GM18517 (cell line): ENCODE results near the gene PNPLA8.
"Not testable (repeated sequence)": the region's sequence is repeated elsewhere in the genome, so short reads cannot be mapped to it uniquely, and the experiment has no call there.

Experiments used
- ATAC-seq: cut with Tn5 transposase; IDR thresholded peaks from one replicate; pipeline ENCODE4 v1.9.1; 2021; ENCODE audit warnings: mild to moderate bottlenecking, moderate library complexity; ENCODE audit not compliant: unreplicated experiment

The PNPLA8 gene

DNA sequence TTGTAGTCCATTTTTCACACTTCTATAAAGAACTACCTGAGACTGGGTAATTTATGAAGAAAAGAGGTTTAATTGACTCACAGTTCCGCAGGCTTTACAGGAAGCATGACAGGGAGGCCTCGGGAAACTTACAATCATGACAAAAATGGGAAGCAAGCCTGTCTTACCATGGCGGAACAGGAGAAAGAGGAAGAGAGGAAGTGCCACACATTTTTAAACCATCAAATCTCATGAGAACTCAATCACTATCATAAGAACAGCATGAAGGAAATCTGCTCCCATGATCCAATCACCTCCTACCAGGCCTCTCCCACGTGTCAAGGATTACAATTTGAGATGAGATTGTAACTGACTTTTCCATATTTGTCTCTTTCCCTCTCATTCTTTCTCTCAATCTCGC, 9.3 kb upstream of the PNPLA8 start:
- ATAC-seq, result no peak

DNA sequence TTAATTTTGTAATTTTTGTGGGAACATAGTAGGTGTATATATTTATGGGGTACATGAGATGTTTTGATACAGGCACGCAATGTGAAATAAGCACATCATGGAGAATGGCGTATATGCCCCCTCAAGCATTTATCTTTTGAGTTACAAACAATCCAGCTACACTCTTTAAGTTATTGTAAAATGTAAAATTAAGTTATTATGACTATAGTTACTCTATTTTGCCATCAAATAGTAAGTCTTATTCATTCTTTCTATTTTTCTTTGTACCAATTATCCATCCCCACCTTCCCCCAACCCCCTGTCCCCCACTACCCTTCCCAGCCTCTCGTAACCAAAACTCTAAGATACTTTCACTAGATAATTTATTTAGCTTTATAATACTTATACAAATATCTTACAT, 7.8 kb upstream of the PNPLA8 start:
- ATAC-seq, result no peak

DNA sequence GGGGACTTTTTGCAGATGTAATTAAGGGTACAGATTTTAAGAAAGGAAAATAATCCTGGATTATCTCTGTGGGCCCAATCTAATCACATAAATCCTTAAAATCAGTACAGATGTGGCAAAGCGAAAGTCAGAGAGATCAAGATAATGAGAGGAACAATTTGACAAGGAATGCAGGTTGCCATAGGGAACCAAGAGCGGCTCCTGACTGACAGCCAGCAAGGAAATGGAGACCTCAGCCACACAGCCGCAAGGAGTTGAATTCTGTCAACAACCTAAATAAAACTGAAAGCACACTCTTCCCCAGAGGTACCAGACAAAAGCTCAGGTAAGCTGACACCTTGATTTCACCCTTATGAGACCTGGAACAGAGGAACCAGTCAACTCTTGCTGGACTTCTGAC, 3.4 kb upstream of the PNPLA8 start:
- ATAC-seq, result no peak

DNA sequence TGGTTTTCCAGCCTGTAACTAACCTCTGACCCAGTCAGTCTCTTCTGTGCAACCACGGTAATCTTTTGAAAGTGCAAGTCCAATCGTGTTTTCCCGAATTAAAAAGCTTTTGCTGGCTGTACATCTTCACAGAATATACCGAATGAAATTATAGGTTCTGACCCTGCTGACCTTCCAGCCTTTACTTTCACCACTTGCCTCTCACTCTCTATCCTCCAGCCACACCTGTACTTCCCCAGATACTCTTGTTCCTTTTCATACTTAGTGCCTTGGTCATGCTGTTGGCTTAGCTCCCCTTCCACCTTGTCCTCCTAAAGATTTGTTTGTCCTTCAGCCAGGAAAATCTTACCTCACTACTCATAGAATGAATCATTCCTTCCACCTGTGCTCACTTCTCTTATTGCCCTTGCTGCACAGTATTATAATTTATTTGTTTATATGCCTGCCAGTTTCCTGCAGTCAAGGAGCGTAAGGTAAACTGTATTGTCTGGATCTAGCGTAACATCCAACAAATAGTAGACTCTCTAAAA, 2.3 kb upstream of the PNPLA8 start:
- ATAC-seq, result no peak

DNA sequence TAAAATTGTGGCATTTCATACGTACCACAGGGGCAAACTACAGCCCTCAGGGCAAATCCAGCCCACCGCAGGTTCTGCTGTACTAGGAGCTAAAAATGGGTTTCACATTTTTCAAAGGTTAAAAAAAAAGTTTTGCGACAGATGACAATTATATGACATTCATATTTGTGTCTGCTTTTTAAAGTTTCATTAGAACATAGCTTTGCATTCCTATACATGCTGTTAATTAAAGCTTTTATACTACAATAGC, 758 bp upstream of the PNPLA8 start:
- ATAC-seq, result no peak

DNA sequence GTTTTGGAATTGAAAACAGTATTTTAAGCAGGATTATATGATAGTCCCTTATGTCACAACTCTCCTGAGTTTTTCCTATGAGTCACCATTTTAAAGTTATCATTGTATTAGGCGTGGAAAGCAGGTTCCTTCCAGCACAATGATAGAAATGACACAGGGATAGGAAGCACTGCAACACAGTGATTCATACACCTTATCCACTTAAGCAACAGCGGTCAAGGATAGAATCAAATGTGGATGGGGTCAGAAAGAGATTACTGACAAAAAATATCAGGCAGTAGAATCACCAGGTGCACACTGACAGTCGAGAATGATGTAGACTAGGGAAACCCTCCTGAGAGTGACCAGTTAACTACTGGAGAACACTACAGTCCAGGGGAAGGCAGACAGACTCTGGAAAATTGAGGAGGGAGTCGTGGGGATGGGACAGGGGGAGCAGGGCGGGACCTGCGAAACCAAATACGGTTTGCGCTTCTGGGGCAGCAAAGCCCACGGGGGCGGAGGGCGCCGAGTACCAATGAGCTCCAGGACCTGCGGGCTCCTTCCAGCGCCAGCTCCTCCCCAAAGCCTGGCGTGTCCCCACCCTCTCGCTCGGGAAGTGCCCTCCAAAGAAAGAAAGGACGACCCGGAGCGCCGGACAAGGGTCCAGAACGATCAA, 479 bp downstream of the PNPLA8 start:
- ATAC-seq, result peak; percentile 41

DNA sequence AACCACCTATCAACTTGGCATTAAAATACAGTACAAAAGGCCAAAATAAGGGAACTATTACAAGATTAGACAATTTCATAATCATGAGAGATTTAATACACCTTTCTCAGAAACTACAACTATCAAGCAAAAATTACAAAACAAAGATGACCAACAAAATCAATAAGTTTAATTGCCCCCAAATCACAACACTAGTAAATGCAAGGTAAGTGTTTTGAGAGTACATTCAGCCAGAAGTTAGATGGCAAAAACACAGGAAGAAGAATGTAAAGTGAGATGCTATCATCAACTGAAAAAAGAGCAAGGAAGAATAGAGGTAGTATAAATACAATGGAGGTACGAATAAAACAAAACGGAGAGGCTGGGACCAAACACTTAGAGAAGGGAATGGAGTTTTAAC, 3.2 kb downstream of the PNPLA8 start:
- no peak for ATAC-seq

DNA sequence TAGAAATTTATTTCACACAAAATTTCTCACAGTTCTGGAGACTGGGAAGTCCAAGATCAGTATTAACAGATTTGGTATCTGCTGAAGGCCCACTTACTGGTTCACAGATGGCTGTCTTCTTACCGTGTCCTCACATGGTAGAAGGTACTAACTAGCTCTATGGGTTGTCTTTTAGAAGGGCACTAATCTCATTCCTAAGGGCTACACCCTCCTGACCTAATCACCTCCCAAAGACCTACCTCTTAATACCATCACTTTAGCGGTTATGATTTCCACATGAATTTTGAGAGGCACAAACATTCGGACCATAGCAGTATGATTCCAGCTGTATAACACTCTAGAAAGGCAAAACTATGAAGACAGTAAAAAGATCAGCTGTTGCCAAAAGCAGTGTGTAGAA, 8.0 kb downstream of the PNPLA8 start:
- no peak for ATAC-seq

DNA sequence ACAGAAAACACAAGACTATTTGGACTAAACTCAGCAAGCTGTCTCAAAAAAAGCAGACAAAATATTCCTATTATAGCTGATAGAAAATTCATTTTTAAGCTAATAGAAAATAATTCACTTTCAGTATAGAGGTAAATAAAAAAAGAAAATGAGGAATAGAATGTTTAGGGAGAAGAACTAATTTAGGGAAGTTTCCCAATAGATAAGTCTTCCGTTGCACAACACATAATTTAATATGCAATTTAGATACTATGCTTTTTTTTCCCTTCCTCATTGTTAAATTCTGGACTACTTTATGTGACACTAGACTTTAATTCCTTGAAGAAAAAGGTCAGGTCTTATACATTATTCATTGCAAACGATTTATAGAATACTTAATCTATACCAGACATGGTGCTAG, 10.3 kb downstream of the PNPLA8 start:
- ATAC-seq, result no peak

DNA sequence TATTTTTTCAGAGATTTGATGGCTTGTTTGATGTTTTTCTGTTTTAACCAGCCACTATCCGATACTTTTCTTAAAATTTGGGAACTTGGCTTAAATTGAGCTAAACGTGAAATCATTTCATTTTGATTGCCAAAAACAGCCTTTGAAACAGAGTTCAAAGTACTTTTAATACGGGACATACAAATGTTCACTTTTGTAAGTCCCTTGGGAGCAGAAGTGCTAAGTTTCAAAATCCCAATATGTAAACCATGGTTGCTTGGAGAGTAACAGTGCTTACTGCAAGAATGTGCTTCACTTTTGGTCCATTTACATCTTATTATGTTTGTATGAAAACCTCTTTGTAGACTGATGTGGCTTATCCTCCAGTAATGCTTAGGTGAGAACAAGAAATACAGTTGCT, 10.9 kb downstream of the PNPLA8 start:
- no peak for ATAC-seq

DNA sequence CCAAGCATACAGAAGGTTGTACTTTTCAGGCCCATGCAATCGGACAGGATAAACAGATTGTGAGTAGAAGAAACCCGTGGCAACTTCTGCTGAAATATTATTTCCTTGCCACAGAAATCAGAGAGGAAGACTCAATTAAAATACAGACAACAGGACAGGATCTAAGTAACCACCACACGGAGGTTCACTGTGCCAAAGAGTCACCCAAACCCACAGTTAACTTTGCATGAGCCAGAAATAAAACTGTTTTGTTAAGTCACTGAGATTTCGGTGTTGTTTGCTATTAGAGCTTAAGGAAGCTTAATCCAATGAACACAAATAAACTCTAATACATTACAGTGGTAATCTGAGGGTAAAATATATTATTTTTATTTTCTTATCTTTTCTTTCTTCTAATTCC, 14.0 kb downstream of the PNPLA8 start:
- ATAC-seq, result no peak

DNA sequence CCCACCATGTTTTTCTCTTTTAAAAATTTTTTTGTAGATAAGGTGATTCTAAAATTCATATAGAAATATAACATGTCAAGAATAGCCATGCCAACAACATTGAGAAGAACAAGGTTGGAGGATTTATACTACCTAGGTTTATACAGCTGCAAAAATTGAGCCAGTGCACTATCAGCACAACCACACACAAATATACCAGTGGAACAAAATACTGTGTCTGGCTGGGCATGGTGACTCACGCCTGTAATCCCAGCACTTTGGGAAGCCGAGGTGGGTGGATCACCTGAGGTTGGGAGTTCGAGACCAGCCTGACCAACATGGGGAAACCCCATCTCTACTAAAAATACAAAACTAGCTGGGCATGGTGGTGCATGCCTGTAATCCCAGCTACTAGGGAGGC, 21.4 kb downstream of the PNPLA8 start:
- not testable (repeated sequence) for ATAC-seq

DNA sequence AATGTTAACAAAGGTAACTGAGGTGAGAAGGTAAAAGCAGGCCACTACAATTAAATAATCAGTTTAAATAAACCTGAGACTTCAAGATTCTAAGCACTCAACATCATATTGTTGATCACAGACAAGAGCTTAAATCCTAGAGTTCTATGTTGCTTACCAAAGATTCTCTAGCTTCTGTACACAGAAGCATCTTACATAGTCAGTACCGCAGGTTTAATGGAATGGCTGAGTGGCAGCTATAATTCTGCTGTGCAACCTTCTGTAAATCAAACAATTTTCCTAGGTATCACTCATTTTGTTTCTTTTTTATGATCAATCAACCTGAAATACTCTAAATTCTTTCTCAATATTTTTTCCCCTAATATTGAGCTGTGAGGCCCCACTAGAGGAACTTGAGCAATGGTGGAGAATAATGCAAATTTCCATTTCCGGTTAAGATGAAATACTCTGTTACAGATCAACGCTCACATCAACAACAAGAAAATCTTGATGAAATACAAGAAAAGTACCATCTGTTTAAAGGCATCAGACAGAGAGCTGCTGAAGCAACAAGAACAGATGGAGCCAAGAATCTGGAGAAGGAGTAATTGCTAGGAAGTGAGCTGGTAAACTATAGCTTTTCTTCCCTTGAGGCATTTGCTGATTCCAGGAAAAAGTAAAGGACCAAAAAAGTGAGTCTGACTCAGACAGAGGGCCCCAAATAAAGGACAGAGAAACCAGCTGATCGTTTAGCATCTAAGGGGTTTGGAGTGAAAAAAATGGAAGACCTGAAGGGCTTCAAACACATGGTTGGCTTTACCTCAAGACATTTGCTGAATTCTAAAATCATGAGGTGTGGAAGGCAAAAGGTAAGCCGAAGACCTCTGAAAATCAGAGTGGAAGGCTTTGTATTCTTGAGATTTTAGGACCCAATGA, 22.6 kb downstream of the PNPLA8 start:
- peak; percentile 99 for ATAC-seq

DNA sequence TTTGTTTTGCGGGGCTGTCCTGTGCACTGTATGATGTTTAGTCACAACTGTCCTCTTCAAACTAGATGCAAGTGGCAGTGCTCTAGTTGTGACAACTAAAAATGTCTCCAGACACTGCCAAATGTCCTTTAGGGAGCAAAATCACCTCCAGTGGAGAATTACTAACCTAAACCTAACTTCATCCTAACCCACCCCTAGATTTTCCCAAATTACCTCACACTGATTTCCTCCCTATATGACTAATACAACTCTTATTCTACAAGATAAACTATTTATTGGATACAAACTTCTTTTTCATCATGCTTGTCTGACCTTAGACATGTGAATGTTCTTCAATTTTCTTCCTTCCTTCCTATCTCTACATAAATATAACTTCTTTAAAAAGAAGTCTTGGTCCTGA, 26.4 kb downstream of the PNPLA8 start:
- no peak for ATAC-seq

DNA sequence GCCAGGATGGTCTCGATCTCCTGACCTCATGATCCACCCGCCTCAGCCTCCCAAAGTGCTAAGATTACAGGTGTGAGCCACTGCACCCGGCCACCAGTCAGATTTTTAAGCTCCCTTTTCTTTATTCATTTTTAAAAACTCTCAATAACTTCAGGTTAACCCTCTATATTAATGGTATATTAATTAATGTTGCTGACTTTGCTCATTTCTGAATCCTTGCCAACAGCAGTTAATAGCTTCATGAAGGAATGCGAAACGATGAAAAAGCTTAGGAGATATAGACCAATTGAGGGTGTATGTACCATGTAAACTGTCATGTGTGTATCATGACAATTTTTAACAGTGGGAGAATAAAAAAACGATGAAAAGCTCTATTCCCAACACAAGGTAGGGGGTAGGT, 27.5 kb downstream of the PNPLA8 start:
- ATAC-seq, result no peak

DNA sequence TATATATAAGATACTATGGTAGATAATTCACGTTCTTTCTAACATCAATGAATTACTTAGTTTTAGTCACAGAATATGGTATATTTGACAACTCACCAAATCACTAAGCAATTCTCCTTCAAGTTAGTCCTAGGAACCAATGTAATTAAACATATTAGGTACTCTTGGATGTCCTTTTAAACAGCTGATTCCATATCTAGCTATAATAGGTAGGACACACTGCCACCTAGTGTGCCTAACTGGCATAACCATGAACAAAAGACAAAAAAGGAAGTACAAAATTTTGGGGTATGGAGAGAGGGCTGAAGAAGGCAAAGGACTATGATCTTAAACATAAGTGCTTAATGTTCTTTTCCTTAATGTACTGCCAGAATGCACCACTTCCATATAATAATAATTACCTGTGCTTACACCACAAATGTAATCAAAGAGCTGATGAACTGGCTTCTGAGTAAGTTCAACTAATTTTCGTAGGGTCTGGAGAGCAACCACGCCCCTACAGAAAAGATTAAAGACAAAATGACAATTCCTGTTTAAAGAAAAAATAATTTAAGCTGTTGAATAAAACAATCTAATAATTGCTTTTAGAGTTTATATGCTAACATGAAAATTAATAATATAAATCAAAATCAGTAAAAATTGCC, 28.7 kb downstream of the PNPLA8 start:
- ATAC-seq, result peak; percentile 92

DNA sequence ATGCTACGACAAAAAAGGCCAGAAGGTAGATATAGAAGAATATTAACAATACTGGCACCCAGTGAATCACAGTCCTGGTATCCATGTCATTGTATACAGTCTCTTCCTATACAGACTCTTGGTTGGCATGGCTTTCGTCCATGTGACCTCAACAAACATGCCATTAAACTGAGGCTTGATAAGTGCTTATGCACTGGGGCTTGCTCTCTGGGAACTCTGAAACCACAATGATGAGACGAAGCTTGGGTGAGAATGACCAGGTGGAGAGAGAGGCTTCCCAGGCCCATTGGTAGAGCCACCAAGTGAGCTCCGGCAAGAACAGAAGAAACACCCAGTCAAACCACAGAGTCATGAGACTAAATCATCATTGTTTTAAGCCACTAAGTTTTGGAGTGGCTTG, 33.2 kb downstream of the PNPLA8 start:
- no peak for ATAC-seq

DNA sequence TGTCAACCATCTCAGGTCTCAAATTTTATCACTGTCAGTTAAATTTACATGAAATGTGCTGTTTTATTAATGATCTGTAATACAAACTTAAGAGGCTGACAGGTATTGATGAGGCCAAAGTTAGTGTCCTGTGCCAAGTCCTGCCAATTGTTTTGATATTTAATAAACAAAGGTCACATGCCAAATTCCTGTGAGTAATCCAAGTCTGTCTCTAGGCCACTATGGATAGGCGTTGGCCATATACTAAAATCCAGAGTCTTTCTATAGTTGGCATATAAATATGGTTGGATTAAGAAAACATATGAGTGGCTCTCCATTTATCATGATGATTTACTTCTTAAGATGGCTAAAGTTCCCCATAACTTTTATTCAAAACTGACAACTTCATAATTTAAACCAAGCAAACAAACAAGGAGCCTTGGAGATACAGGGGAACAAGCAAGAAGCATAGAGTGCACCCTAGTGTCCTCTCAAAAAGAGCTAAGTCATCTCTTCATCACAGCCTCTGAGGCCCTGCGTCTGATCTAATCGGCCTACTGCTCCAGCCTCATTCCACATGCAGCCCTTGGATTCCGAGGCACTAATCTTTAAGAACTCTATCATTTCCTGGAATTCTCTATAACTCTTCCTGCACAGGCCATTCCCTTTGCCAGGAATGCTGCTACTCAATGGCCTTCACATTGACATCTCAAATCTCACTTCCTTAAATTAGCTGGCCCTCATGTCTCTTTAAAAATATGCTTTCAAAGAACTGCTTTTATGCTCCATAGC, 37.0 kb downstream of the PNPLA8 start:
- no peak for ATAC-seq

DNA sequence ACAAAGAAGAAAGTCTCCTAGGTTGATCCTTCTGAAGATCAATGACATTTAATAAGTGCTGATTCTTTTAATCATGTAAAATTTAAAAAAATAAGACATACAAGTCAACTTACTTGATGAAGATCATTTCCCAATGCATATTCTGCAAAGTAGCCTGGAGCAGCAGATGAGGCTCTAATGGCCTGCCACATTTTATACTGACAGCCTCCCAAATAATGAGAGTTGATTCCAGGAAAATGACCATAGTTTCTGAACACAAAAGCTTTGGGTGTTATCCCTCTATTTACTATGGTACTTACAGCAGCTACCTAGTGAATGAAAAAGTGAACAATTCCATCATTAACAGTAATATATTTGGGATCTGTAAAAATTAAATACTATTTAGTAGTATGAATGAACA, 38.3 kb downstream of the PNPLA8 start:
- ATAC-seq, result no peak

DNA sequence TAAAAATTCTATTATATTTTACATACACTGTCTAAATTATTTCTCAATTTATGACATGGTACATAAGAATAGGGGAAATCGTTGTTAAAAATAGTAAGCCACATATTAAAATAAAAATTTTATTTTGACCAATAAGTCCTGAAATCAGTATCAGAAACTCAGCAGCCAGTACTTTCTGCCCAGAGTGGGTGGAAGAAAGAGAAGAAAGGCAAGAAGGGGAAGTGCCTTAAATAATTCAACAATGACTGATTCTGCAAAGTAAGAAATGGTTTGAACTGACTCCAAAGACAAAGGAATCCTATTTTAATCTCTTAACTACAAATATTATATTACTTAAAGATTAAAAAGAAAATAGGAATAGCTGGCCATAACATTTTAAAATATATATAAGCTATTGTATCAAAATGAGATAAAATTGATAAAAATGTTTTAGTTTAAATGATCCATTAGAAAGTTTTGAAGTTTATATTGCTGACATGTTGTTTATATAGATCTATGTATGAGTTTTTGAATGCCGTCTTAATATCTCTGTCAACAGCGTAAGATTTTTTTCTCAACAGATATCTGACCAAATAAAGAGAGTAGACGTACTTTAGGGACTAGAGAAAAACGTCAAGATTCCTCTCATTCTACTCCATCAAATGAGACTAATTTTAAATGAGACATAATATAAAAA, 39.5 kb downstream of the PNPLA8 start:
- ATAC-seq, result peak; percentile 53

DNA sequence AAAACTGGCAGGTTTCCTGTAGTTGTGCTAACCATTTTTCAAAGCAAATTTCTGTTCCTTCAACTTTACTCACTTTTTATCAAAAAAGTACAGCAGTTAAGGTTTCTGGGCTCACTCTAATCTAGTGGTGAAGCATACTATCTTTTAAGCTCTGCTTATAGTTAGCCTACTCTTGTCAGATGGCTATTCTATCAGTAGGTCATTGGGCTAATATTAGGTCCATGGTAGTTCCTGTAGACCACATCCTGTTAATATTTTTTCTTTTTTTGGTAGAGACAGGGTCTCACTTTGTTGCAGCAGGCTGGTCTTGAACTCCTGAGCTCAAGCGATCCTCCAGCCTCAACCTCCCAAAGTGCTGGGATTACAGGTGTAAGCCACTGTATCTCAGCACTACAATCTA, 41.8 kb downstream of the PNPLA8 start:
- no peak for ATAC-seq
